GM10266 (cell line): Measurements from ENCODE around the gene NPPB.

Experiments used
- DNase-seq: peaks from one replicate; pipeline ENCODE4 v3.0.0; 2012; ENCODE audit errors: extremely low spot score
- TF ChIP-seq, protein P1 (sequence below): IDR thresholded peaks from 2 replicates; pipeline ENCODE4 v1.5.1; 2012; ENCODE audit warnings: mild to moderate bottlenecking, low read depth; ENCODE audit not compliant: control insufficient read depth, insufficient read depth; ENCODE audit errors: missing control alignments

NPPB gene

DNA sequence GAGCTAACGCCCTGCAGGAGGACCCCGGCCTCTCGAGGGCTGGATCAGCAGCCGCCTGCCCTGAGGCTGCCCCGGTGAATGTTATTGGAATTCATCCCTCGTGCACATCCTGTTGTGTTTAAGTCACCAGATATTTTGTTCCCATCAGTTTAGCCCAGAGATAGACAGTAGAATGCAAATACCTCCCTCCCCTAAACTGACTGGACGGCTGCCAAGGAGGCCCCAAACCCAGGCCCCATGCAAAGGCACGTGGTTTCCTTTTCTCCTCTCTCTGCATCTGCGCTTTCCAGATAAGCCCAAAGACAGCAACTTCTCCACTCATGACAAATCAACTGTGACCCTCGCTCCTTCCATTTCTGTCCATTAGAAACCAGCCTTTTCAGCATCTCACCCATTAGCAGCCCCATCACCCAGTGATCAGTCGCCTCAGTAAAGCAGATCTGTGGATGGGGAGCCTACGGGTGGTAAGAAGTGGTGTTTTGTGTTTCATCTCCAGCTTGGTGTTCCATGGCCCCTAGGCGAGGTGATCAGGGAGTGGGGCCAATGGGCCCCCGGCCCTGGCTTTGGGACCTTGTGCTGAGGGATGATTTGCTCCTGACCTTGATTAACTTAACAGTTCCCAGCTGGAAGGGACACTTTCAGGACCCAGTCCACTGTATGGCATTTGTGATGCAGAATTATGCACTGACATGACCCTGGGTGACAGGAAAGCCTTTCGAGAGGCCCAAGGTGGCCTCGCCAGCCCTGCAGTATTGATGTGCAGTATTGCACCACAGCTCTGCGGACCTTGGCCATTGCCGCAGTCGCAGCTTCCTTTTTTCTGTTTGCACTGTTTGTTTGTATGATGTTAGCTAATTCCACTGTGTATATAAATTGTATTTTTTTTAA is 16.3 kb downstream of the NPPB start:
- TF ChIP-seq, protein P1, sequence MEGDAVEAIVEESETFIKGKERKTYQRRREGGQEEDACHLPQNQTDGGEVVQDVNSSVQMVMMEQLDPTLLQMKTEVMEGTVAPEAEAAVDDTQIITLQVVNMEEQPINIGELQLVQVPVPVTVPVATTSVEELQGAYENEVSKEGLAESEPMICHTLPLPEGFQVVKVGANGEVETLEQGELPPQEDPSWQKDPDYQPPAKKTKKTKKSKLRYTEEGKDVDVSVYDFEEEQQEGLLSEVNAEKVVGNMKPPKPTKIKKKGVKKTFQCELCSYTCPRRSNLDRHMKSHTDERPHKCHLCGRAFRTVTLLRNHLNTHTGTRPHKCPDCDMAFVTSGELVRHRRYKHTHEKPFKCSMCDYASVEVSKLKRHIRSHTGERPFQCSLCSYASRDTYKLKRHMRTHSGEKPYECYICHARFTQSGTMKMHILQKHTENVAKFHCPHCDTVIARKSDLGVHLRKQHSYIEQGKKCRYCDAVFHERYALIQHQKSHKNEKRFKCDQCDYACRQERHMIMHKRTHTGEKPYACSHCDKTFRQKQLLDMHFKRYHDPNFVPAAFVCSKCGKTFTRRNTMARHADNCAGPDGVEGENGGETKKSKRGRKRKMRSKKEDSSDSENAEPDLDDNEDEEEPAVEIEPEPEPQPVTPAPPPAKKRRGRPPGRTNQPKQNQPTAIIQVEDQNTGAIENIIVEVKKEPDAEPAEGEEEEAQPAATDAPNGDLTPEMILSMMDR = no peak
- DNase-seq = peak; percentile 55

DNA sequence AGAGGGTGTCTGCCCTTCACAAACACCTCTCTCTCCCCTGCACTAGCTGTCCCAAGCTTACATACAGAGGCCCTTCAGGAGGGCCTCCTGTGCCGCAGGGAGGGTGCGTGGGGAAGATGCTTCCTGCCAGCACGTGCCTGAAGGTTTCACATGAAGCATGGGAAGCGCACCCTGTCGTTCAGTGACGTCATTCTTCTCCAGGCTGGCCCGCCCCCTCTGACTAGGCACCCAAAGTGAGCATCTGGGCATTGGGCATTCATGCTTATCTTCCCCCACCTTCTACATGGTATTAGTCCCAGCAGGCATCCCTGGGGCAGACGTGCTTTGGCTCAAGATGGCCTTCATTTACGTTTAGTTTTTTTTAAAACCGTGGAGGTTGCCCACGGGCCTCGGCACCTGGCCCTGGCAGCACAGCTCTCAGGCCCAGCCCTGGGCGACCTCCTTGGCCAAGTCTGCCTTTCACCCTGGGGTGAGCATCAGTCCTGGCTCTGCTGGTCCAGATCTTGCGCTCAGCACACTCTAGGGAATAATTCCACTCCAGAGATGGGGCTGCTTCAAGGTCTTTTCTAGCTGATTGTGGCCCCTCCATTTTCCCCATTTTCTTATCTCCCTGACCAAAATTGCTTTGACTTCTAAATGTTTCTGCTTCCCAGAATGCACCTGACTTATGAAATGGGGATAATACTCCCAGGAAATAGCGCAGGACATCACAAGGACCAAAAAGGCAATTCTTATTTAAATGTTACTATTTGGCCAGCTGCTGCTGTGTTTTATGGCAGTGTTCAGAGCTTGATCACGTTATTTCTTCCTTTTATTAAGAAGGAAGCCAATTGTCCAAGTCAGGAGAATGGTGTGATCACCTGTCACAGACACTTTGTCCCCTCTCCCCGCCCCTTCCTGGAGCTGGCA is 17.2 kb downstream of the NPPB start:
- DNase-seq = no peak

DNA sequence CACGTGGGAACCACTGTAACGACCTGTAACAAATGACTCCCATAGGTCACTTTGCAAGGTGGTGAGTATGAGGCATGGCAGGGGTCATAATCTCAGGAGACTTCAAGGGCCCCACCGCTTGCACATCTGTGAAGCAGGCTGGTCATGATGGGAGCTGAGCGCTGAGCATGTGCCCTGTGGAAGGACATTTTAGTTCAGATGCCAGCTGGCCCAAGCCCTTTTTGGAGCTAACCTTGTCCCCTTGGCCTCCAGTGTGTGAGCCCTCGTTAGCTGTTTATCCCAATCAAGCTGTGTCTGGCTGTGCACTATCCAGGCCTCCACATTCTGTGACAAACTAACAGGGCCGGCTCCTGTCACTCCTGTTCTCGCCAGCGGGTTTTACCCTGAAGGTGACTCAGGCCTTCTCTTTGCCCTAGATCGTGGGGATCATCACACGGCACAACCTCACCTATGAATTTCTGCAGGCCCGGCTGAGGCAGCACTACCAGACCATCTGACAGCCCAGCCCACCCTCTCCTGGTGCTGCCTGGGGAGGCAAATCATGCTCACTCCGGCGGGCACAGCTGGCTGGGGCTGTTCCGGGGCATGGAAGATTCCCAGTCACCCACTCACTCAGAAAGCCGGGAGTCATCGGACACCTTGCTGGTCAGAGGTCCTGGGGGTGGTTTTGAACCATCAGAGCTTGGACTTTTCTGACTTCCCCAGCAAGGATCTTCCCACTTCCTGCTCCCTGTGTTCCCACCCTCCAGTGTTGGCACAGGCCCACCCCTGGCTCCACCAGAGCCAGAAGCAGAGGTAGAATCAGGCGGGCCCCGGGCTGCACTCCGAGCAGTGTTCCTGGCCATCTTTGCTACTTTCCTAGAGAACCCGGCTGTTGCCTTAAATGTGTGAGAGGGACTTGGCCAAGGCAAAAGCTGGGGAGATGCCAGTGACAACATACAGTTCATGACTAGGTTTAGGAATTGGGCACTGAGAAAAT is 18.7 kb downstream of the NPPB start:
- no peak for DNase-seq
- TF ChIP-seq, protein P1 = no peak

More for the DNA sequence above, 17.2 kb downstream of the NPPB start:
- TF ChIP-seq, protein P1 = no peak

DNA sequence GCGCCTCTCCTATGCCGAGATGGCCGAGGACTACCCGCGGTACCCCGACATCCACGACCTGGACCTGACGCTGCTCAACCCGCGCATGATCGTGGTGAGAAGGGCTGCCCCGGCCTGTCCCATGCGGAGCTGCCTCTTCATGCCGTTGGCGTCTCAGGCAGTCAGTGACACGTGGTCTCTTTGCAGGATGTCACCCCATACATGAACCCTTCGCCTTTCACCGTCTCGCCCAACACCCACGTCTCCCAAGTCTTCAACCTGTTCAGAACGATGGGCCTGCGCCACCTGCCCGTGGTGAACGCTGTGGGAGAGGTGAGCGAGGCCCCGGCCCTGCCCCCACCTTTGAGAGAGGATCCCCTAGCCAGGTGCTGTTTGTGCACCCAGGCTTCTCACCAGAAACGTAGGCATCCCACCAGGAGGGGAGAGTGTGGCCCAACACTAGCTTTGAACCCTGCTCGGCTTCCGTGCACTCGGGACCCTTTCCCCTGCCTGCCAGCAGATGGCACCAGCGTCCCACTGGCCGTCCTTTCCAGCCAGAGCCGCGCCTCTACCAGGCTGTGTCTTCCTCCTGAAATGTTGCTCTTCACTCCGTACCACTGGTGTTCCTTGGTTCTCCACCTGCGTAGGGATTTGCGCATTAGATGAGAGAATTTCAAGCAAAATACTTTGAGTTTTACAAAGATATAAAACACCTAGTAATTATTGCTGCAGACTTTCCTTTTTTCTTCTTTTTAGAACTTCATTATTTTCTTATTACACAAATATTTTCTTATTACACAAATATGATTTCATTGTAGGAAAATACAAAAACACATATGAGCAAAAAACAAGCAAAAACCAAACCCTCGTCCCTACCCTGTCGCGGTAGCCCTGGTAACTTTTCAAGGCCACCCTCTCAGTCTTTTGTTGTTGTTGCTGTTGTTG is 20.1 kb downstream of the NPPB start:
- TF ChIP-seq, protein P1 = peak; percentile 90
- DNase-seq = peak; percentile 84

DNA sequence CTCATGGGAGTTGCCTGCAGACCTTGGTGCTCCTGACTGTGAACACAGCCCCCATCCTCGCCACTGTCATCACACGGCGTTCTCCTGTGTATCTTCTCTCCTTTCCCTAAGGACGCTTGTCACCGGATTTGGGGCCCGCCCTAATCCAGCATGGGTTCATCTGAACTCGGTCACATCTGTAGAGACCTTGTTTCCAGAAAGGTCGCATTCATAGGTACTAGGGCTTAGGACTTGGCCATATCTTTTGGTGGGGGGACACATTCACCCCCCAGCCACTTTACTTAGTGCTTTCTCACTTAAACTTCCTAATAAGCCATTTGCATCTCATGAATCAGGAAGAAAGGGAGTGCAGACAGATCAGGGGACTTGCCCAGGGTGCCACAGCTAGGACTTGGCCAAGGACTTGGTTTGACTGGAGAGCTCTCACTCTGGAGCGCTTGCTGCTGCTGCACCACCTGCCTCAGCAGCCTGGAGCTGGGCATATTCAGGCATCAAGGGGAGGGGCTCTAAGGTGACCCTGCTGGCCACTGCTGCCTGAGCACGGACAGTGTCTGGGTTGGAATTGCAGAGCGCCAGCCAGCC is 20.9 kb downstream of the NPPB start:
- TF ChIP-seq, protein P1 = no peak
- no peak for DNase-seq
